Tibial nerve (tissue), 4 donors: ENCODE measurements around the gene TMEM200C. TPM values are rescaled to one million over a fixed set of nuclear protein-coding genes. Genes with fewer than 3 reads are reported as not detected.
A peak's percentile ranks its signal among the peaks of the same experiment; 100 is the strongest.

Experiments
- DNase-seq, 2 donors: peaks; one replicate each; pipeline ENCODE4 v3.0.0-alpha.2; 2019; ENCODE audit warnings: low spot score in 2 of 2
- H3K27ac ChIP-seq, 4 donors: fragments of 200-600 bp; sonication (generic) in 3 of 4; one replicate each; pipeline ENCODE4 v1.5.1; 2017 to 2019; ENCODE audit warnings: mild to moderate bottlenecking in 1 of 4
- H3K27me3 ChIP-seq, 2 donors: fragments of 200-600 bp; sonication (generic) in 1 of 2; one replicate each; pipeline versions ENCODE4 v1.5.1 to v1.6.0; 2017 to 2019
- H3K36me3 ChIP-seq, 3 donors: fragments of 200-600 bp; sonication (generic); one replicate each; pipeline ENCODE4 v1.5.1; 2018 to 2019
- H3K4me1 ChIP-seq, 4 donors: fragments of 200-600 bp; sonication (generic) in 3 of 4; one replicate each; pipeline ENCODE4 v1.5.1; 2017 to 2019
- H3K4me3 ChIP-seq, 4 donors: fragments of 200-600 bp; sonication (generic) in 3 of 4; one replicate each; pipeline ENCODE4 v1.5.1; 2017 to 2019; ENCODE audit warnings: mild to moderate bottlenecking in 1 of 4, moderate library complexity in 1 of 4
- H3K9me3 ChIP-seq, 4 donors: fragments of 200-600 bp; sonication (generic) in 3 of 4; one replicate each; pipeline ENCODE4 v1.5.1; 2017 to 2019
- CTCF ChIP-seq, 5 experiments: fragments of 200-600 bp in 3 of 5; fragments of 450-650 bp in 2 of 5; sonication (generic) in 3 of 5; IDR thresholded peaks; one replicate each; pipeline ENCODE4 v1.5.1; 2016 to 2019; ENCODE audit warnings: antibody characterized with exemption in 5 of 5, mild to moderate bottlenecking in 3 of 5, moderate library complexity in 2 of 5
- EP300 ChIP-seq, 2 donors: sonication (generic); formaldehyde crosslinking; IDR thresholded peaks; one replicate each; pipeline ENCODE4 v1.6.1; 2017; ENCODE audit warnings: antibody characterized with exemption in 2 of 2, mild to moderate bottlenecking in 1 of 2
- POLR2A ChIP-seq, 2 donors: fragments of 450-650 bp; IDR thresholded peaks; one replicate each; pipeline ENCODE4 v1.6.1; 2017; ENCODE audit warnings: antibody characterized with exemption in 2 of 2, mild to moderate bottlenecking in 2 of 2, moderate library complexity in 2 of 2
- WGBS, 2 donors: methylation state at CpG; one replicate each; pipeline ENCODE4 v1.1.5; 2018; 5-methylcytosine and 5-hydroxymethylcytosine counted together
- total RNA-seq, 4 donors: library from RNA; depleted of rRNA; stranded (reverse); fragments of >200 nt; gene quantifications; one replicate each; pipeline ENCODE4 v1.1.0, GENCODE V29; 2016

TMEM200C gene
- total RNA-seq, 4 donors from 2014 or later = under 0.01 to 0.78 (median 0.60) TPM; not detected in 1

GRCh38 chr18:5893956-5894610 is 1.2 kb downstream of the TMEM200C start:
- peaks cover 0 to 70% of the 10 kb centered on the region in 2 donors for H3K27me3 ChIP-seq
- no peaks in the 10 kb centered on the region for H3K36me3 ChIP-seq
- H3K27ac ChIP-seq = no peak overlapping the region
- no peak for TF ChIP-seq EP300 (IDR thresholded peaks at IDR 0.05)
- no peak for TF ChIP-seq POLR2A (IDR thresholded peaks at IDR 0.05)
- no peak for TF ChIP-seq CTCF (IDR thresholded peaks at IDR 0.05)
- H3K9me3 ChIP-seq = no peaks in the 10 kb centered on the region
- DNase-seq = no peak
- H3K4me3 ChIP-seq = peak overlapping the region in 3 of 4 donors; percentile 33 to 56 (median 36)
- 39 to 45% methylated on average over 13 of the region's 13 CpGs for WGBS, 2 donors
- H3K4me1 ChIP-seq = peaks cover 0 to 33% (median 9%) of the 10 kb centered on the region in 4 donors

- Histone ChIP-seq H3K9me3 (no peaks in the 10 kb centered on the region), H3K36me3 (no peaks in the 10 kb centered on the region), H3K4me3 (no peak overlapping the region), H3K4me1 (peaks cover 0 to 33% (median 9%) of the 10 kb centered on the region in 4 donors), H3K27ac (no peak overlapping the region), H3K27me3 (peaks cover 0 to 74% of the 10 kb centered on the region in 2 donors)
- no peak for DNase-seq
- TF ChIP-seq POLR2A (IDR thresholded peaks at IDR 0.05) = no peak
- TF ChIP-seq CTCF (IDR thresholded peaks at IDR 0.05) = no peak
- no peak for TF ChIP-seq EP300 (IDR thresholded peaks at IDR 0.05)
Measured at GRCh38 chr18:5892823-5893431, 2.4 kb downstream of the TMEM200C start.

- Histone ChIP-seq H3K27ac (no peak overlapping the region), H3K27me3 (peaks cover 0 to 65% of the 10 kb centered on the region in 2 donors), H3K9me3 (no peaks in the 10 kb centered on the region), H3K4me1 (peaks cover 0 to 33% (median 9%) of the 10 kb centered on the region in 4 donors), H3K4me3 (no peak overlapping the region), H3K36me3 (no peaks in the 10 kb centered on the region)
- 89 to 95% methylated on average over 15 of the region's 15 CpGs for WGBS, 2 donors
- DNase-seq = no peak
- TF ChIP-seq CTCF (IDR thresholded peaks at IDR 0.05) = no peak
- no peak for TF ChIP-seq POLR2A (IDR thresholded peaks at IDR 0.05)
- TF ChIP-seq EP300 (IDR thresholded peaks at IDR 0.05) = no peak
Measured at GRCh38 chr18:5891854-5892215, 3.5 kb downstream of the TMEM200C start.

GRCh38 chr18:5891184-5891853 is 4.0 kb downstream of the TMEM200C start:
- Histone ChIP-seq H3K4me3 (peak overlapping the region in 3 of 4 donors; percentile 12 to 55 (median 46)), H3K27me3 (peaks cover 0 to 66% of the 10 kb centered on the region in 2 donors), H3K4me1 (peaks cover 0 to 33% (median 9%) of the 10 kb centered on the region in 4 donors), H3K9me3 (no peaks in the 10 kb centered on the region), H3K36me3 (no peaks in the 10 kb centered on the region), H3K27ac (no peak overlapping the region)
- 53 to 65% methylated on average over 35 to 44 of the region's 70 CpGs for WGBS, 2 donors
- TF ChIP-seq POLR2A (IDR thresholded peaks at IDR 0.05) (no peak), EP300 (IDR thresholded peaks at IDR 0.05) (no peak), CTCF (IDR thresholded peaks at IDR 0.05) (no peak)
- DNase-seq = no peak
